NCI-H187 treated with DMSO at 0.1 percent for 48 hours (cell line): ENCODE results near the gene ECT2.
"Not testable (repeated sequence)": the region's sequence is repeated elsewhere in the genome, so short reads cannot be mapped to it uniquely, and the experiment has no call there.

Experiments
- DNase-seq: peaks from one replicate; lab custom pipeline; 2025; lab: John Stamatoyannopoulos, UW

ECT2 gene, protein sequence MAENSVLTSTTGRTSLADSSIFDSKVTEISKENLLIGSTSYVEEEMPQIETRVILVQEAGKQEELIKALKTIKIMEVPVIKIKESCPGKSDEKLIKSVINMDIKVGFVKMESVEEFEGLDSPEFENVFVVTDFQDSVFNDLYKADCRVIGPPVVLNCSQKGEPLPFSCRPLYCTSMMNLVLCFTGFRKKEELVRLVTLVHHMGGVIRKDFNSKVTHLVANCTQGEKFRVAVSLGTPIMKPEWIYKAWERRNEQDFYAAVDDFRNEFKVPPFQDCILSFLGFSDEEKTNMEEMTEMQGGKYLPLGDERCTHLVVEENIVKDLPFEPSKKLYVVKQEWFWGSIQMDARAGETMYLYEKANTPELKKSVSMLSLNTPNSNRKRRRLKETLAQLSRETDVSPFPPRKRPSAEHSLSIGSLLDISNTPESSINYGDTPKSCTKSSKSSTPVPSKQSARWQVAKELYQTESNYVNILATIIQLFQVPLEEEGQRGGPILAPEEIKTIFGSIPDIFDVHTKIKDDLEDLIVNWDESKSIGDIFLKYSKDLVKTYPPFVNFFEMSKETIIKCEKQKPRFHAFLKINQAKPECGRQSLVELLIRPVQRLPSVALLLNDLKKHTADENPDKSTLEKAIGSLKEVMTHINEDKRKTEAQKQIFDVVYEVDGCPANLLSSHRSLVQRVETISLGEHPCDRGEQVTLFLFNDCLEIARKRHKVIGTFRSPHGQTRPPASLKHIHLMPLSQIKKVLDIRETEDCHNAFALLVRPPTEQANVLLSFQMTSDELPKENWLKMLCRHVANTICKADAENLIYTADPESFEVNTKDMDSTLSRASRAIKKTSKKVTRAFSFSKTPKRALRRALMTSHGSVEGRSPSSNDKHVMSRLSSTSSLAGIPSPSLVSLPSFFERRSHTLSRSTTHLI

DNA sequence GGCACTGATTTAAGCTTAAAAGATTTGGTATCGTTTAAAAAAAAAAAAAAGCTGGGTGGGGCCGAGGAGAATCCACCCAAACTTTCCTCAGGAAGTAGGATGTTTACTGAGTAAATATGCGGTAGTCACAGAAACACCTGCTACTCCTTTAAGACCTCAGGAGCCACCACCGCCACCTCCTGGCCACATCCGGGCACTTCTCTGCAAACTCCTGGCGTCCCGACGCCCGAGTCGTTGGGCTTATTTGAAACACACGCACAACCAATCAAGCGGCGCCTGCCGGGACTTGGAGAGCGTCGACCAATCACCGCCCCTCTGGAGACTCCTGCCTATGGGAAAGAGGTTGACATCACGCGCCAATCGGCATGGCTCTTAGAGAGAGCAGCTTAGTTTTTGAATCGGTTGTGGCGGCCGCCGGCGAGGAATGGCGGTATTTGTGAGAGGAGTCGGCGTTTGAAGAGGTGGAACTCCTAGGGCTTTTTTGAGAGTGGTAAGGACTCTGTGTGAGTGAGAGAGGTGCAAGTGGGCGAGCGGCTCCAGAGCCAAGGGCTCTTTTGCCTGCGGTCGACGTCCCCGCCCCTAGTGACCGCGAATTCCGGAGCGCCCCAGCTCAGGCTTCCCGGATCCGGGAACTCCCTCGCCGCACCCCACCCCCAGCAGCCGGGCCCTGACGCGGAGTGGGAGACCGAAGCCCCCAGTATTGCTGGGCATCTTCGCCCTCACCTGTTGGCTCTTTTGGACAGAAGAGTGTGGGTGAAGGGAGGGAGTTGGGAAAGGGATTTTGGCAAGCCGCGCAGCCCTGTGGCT is at the start of gene ECT2:
Gene ECT2, plus strand, starts transcription at position 359 of the 807 bp plus-strand sequence. CDS start 3,805 bp downstream, outside the sequence.
- DNase-seq = peak; percentile 95

DNA sequence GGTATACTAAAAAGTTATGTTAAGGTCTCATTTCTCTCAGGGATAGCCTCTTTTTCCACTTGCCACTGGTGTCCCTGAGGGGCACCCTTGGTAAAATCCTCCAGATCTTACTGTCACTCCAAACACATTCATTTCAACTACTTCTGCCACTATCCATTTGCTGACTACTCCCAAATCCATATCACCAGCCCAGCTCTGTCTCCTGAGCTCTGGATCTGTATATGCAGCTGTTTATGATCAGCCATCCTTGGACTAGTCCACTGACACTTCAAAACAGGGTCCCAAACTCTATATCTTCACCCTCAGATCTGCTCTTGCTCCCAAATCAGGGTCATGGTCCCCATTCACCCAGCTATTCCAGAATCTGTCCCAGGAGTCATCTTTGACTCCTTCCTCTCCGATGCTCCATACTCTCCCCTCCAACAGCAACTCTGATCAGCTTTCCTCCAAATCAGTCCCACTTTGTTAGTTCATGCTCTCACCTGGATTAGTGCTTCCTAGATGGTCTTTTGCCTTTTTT is 49.5 kb upstream of the ECT2 start:
- DNase-seq = no peak

DNA sequence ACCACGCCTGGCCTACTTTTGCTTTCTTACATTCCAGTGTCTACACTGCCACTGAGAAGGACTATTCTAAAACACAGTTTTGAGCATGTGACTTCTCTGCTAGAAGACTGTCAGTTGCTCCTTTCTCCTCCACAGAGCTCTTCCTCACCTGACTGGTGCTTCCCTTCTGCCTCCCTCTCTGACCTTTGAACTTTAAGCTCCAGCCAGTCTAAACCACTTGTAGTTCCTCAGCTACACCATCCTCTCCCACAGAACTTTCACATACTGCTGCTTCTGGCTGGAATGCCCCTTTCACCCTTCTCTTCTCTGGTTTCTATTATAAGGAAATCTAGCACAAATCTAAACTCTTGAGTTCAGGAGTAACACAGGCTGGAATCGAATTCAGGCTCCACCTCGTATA is 48.8 kb upstream of the ECT2 start:
- no peak for DNase-seq

DNA sequence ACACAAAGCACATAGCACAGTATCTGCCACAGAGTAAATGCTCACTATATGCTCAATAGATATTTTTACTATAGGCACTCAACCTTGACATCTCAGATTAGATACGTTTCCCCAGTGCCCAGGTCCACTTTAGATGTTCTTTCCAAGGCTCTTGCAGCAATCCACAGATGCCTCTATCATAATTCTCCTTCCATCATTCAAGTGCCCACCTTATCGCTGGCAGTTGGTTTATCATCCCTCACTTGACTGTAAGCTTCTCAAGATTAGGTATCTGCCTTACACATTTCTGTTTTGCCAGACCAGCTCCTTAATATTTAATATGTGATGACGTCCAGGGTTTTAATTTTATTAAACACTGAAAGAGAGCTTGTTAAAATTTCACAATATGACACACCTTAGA is 48.3 kb upstream of the ECT2 start:
- no peak for DNase-seq

GRCh38 chr3:172702731-172703130 is 47.8 kb upstream of the ECT2 start:
- not testable (repeated sequence) for DNase-seq

GRCh38 chr3:172704001-172704400 is 46.5 kb upstream of the ECT2 start:
- DNase-seq = no peak

DNA sequence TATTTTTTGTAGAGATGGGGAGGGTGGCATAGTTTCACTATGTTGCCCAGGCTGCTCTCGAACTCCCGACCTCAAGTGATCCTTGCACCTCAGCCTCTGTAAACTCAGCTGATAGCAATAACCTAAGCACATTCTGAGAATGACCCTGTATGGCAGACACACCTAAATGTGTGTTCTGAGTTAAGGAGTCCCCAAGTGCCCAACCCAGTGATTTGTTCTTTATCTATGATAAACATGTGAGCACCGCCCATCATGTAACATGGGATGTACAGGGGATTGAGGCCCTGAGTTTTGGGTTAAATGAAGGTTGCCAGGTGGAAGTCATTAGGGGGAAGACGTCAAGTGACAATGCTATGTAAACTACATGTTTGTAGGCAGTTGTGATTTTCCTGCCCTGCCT is 45.4 kb upstream of the ECT2 start:
- DNase-seq = no peak

DNA sequence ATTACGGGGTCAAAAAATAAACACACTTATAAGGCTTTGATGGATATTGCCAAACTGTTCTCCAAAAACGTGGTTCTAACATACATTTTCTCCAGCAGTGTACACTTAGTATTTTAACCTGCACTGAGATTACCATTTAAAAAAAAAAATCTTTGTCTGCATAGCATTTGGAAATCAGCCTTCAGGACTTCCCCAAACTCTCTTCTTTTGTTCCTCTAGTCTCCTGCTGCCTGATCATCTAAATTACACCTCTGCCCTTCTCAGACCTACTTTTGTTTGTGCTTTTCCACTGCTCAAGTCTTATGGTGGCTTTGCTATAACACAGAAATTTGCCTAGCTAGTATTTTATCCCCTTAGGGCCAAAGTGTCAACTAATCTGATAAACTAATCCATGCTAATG is 43.5 kb upstream of the ECT2 start:
- DNase-seq = no peak

- DNase-seq = no peak
These were observed 42.6 kb upstream of the ECT2 start for GRCh38 chr3:172707967-172708366.

- DNase-seq = no peak
These were observed 41.4 kb upstream of the ECT2 start for GRCh38 chr3:172708921-172709773.

- peak; percentile 11 for DNase-seq
These were observed 40.5 kb upstream of the ECT2 start for GRCh38 chr3:172709774-172710663.

GRCh38 chr3:172710664-172711453 is 39.7 kb upstream of the ECT2 start, which contains the start of gene NCEH1:
Gene NCEH1 (minus strand): TSS chr3:172711067. CDS start chr3:172710984, 83 bp downstream.
- peak; percentile 75 for DNase-seq

DNA sequence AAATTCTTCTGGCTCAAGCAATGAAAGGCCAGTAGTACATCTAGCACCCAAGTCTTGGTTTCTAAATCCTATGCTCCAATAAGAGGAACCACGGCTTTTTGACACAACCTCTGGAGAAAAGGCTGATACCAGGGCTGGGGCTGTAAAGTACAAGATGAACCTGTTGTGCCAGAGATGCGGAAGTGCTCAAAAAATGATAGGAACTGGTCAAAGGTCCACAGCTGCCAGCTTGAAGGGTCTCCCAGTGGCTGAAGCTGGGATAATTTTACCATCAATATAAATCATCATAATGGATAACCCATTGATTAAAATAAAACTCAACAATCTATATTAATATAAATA is 39.1 kb upstream of the ECT2 start:
- no peak for DNase-seq

- no peak for DNase-seq
These were observed 37.2 kb upstream of the ECT2 start for GRCh38 chr3:172713316-172713715.

GRCh38 chr3:172716476-172716875 is 34.0 kb upstream of the ECT2 start:
- no peak for DNase-seq

GRCh38 chr3:172717493-172718088 is 32.9 kb upstream of the ECT2 start:
- DNase-seq = no peak

DNA sequence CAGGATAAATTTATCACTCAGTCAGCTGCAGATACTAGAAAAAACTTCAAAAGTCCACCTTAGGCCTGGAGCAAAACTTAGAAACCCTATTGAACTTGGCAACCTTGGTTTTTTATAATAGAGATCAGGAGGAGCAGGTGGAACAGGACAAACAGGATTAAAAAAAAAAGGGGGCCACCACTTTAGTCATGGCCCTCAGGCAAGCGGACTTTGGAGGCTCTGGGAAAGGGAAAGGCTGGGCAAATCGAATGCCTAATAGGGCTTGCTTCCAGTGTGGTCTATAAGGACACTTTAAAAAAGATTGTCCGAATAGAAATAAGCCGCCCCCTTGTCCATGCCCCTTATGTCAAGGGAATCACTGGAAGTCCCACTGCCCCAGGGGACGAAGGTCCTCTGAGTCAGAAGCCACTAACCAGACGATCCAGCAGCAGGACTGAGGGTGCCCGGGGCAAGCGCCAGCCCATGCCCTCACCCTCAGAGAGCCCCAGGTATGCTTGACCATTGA is 27.9 kb upstream of the ECT2 start:
- DNase-seq = not testable (repeated sequence)

GRCh38 chr3:172726380-172726779 is 24.1 kb upstream of the ECT2 start:
- DNase-seq = no peak
